Measurements from ENCODE around the gene ARHGDIA.

- TF ChIP-seq SIN3A (IDR thresholded peaks at IDR 0.05; ENCODE audit: borderline replicate concordance, insufficient read depth, low read length) (no peak), POLR2AphosphoS5 (IDR thresholded peaks at IDR 0.05; ENCODE audit: low read depth, low read length) (no peak), REST (IDR thresholded peaks at IDR 0.05; ENCODE audit: insufficient read depth in 1 of 2, low read depth in 2 of 2, low read length in 2 of 2) (no peak), FOXP2 (optimal IDR thresholded peaks at IDR 0.05; ENCODE audit: borderline replicate concordance, extremely low read depth, extremely low read length, insufficient read depth) (no peak)
These were observed 50.0 kb downstream of the ARHGDIA start for GRCh38 chr17:81821147-81821546.

All from PFSK-1 (cell line).